Lung (tissue), 12 donors: ENCODE measurements around the gene GLRX2. TPM values are rescaled to one million over a fixed set of nuclear protein-coding genes. Genes with fewer than 3 reads are reported as not detected.

Experiments
- ATAC-seq: fragments of 200-7000 bp; cut with Tn5 transposase; one replicate; pipeline ENCODE4 v1.9.1; 2020; ENCODE audit warnings: moderate number of reproducible peaks; ENCODE audit not compliant: insufficient read depth, low FRiP score
- DNase-seq, 3 donors: peaks; one replicate each; pipeline ENCODE4 v3.0.0-alpha.2; 2013 to 2017
- H3K27ac ChIP-seq, 2 donors: one replicate each; pipeline ENCODE4 v1.5.1; 2013; ENCODE audit warnings: mild to moderate bottlenecking in 2 of 2, moderate library complexity in 2 of 2, control low read depth in 1 of 2, inconsistent platforms in 1 of 2, low read depth in 1 of 2, low read length in 1 of 2
- H3K27me3 ChIP-seq, 3 donors: one replicate each; pipeline ENCODE4 v1.5.1; 2013; ENCODE audit warnings: low read length in 2 of 3; ENCODE audit not compliant: control insufficient read depth in 3 of 3, insufficient read depth in 3 of 3
- H3K36me3 ChIP-seq, 4 donors: one replicate each; pipeline ENCODE4 v1.5.1; 2013; ENCODE audit warnings: low read length in 4 of 4, mild to moderate bottlenecking in 1 of 4, moderate library complexity in 1 of 4; ENCODE audit not compliant: control insufficient read depth in 4 of 4, insufficient read depth in 4 of 4
- H3K4me1 ChIP-seq, 5 donors: one replicate each; pipeline ENCODE4 v1.5.1; 2013; ENCODE audit warnings: low read length in 5 of 5, mild to moderate bottlenecking in 2 of 5, moderate library complexity in 1 of 5; ENCODE audit not compliant: control insufficient read depth in 5 of 5, insufficient read depth in 5 of 5
- H3K4me3 ChIP-seq: one replicate; pipeline ENCODE4 v1.5.1; 2013; ENCODE audit warnings: mild to moderate bottlenecking, control low read depth, moderate library complexity
- H3K9ac ChIP-seq, 2 donors: one replicate each; pipeline ENCODE4 v1.5.1; 2013; ENCODE audit warnings: low read length in 2 of 2, control low read depth in 1 of 2; ENCODE audit not compliant: insufficient read depth in 1 of 2
- H3K9me3 ChIP-seq, 4 donors: one replicate each; pipeline ENCODE4 v1.5.1; 2013; ENCODE audit warnings: low read length in 3 of 4, mild to moderate bottlenecking in 1 of 4, moderate library complexity in 1 of 4; ENCODE audit not compliant: control insufficient read depth in 4 of 4, insufficient read depth in 3 of 4
- WGBS, 2 donors: extraction: QIAGEN DNeasy Blood & Tissue Kit; methylation state at CpG; one replicate each; pipeline ENCODE4 v1.1.7; 2013; 5-methylcytosine and 5-hydroxymethylcytosine counted together
- polyA plus RNA-seq, 2 donors: library from polyadenylated mRNA; stranded (reverse); fragments of 200-250 nt; gene quantifications; one replicate each; pipeline ENCODE4 v1.2.1, GENCODE V29; 2013
- total RNA-seq, 2 donors: library from RNA; depleted of rRNA in 1 of 2; stranded (reverse); fragments of >200 nt in 1 of 2; gene quantifications; one replicate each; pipeline ENCODE4 v1.2.1, GENCODE V29; 2014 to 2021
- TF ChIP-seq, protein P1 (sequence below): IDR thresholded peaks from 2 replicates; pipeline ENCODE4 v1.5.1; 2012; ENCODE audit warnings: mild to moderate bottlenecking; ENCODE audit errors: control extremely low read depth, extremely low read depth
- donor health status: control.
- donor health status: control.
- donor health status: Bipolar disorder and iron deficiency.
- donor health status: healthy.
- donor health status: DM: yes; HTN: yes; CAD: no.

Gene GLRX2
- total and polyA plus RNA-seq, 4 donors: 6.3 to 19.6 (median 15.1) TPM

DNA sequence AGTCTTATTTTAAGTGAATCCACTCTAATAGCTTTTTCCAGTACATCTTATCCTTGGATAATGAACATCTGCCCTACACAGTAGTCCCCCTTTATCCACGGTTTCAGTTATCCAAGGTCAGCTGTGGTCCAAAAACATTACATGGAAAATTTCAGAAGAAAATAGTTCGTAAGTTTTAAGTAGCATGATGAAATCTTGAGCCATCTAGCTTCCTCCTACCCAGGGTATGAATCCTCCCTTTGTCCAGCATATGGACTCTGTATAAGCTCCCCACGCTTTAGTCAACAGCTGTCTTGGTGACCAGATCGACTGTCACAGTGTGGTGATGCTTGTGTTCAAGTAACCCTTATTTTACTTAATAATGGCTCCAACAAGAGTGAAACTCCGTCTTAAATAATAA is 2.6 kb downstream of the GLRX2 start:
- Histone ChIP-seq H3K9me3 (no peaks in the 10 kb centered on the region), H3K4me1 (peaks cover 0 to 16% (median 2%) of the 10 kb centered on the region in 5 donors), H3K27me3 (no peaks in the 10 kb centered on the region), H3K27ac (no peak overlapping the region), H3K4me3 (no peak overlapping the region), H3K9ac (no peak overlapping the region), H3K36me3 (peaks cover 2 to 19% (median 15%) of the 10 kb centered on the region in 4 donors)
- WGBS, 2 donors: 82 to 90% methylated on average over 5 of the region's 5 CpGs
- ATAC-seq (no peak), DNase-seq (no peak)
- TF ChIP-seq, protein P1, sequence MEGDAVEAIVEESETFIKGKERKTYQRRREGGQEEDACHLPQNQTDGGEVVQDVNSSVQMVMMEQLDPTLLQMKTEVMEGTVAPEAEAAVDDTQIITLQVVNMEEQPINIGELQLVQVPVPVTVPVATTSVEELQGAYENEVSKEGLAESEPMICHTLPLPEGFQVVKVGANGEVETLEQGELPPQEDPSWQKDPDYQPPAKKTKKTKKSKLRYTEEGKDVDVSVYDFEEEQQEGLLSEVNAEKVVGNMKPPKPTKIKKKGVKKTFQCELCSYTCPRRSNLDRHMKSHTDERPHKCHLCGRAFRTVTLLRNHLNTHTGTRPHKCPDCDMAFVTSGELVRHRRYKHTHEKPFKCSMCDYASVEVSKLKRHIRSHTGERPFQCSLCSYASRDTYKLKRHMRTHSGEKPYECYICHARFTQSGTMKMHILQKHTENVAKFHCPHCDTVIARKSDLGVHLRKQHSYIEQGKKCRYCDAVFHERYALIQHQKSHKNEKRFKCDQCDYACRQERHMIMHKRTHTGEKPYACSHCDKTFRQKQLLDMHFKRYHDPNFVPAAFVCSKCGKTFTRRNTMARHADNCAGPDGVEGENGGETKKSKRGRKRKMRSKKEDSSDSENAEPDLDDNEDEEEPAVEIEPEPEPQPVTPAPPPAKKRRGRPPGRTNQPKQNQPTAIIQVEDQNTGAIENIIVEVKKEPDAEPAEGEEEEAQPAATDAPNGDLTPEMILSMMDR: no peak

DNA sequence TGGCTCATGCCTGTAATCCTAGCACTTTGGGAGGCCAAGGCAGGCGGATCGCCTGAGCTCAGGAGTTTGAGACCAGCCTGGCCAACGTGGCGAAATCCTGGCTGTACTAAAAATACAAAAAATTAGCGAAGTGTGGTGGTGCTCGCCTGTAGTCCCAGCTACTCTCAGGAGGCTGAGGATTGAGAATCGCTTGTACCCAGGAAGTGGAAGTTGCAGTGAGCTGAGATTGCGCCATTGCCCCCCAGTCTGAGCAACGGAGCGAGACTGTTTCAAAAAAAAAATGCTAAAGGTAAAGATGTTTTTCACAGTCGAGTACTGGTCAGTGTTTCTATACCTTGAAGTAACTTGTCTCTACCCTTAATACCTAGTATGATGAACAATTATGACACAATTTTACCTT is 11.1 kb downstream of the GLRX2 start:
- WGBS, 2 donors: 72 to 90% methylated on average over 11 of the region's 11 CpGs
- Histone ChIP-seq H3K9ac (no peak overlapping the region), H3K4me1 (no peaks in the 10 kb centered on the region), H3K27me3 (no peaks in the 10 kb centered on the region), H3K27ac (no peak overlapping the region), H3K9me3 (no peaks in the 10 kb centered on the region), H3K4me3 (no peak overlapping the region), H3K36me3 (peaks cover 3 to 19% (median 16%) of the 10 kb centered on the region in 4 donors)
- TF ChIP-seq, protein P1: no peak
- no peak for ATAC-seq
- no peak for DNase-seq

DNA sequence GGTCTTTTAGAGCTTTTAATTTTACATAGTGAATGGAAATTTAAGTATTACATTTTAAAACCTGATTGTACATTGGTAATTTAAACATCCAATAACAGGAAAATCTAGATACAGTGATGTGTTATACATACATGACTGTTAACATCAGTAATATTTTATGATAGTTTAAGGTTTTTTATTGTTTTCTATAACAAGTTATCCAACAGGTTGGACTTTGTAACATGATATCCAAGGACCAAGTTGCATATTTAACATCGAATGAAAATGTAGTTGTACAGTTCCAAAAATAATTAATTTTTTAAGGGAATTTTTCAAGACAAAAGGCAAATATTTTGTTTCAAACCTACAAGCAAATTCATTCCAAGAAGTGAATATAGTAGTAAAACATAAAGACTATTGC is 14.3 kb downstream of the GLRX2 start:
- ATAC-seq (no peak), DNase-seq (no peak)
- TF ChIP-seq, protein P1: no peak
- H3K4me1 ChIP-seq: no peaks in the 10 kb centered on the region
- peaks cover 4 to 13% (median 7%) of the 10 kb centered on the region in 4 donors for H3K36me3 ChIP-seq
- no peak overlapping the region for H3K4me3 ChIP-seq
- H3K27ac ChIP-seq: no peak overlapping the region
- WGBS, 2 donors: 77 to 84% methylated on average over 1 of the region's 1 CpG
- H3K9ac ChIP-seq: no peak overlapping the region
- H3K9me3 ChIP-seq: no peaks in the 10 kb centered on the region
- H3K27me3 ChIP-seq: no peaks in the 10 kb centered on the region

DNA sequence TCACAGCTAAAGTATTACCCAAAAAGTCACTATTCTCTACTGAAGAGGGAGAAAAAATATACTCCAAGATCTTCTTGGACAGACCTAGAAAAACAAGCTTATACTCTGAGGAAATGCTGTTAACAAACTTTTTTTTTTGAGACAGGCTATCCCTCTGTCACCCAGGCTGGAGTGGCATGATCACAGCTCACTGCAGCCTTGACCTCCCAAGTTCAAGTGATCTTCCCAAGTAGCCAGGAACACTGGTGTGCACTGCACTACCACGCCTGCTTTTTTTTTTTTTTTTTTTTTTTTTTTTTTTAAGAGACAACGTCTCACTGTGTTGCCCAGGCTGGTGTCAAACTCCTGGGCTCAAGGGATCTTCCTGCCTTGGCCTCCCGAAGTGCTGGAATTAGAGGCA is 17.3 kb downstream of the GLRX2 start:
- ATAC-seq (no peak), DNase-seq (no peak)
- no peak overlapping the region for H3K27ac ChIP-seq
- H3K9me3 ChIP-seq: no peaks in the 10 kb centered on the region
- H3K4me3 ChIP-seq: no peak overlapping the region
- peaks cover 6 to 22% (median 12%) of the 10 kb centered on the region in 4 donors for H3K36me3 ChIP-seq
- no peak overlapping the region for H3K9ac ChIP-seq
- TF ChIP-seq, protein P1: no peak
- WGBS, 2 donors: 57 to 83% methylated on average over 3 of the region's 3 CpGs
- H3K4me1 ChIP-seq: no peaks in the 10 kb centered on the region
- H3K27me3 ChIP-seq: no peaks in the 10 kb centered on the region
